Sigmoid colon (tissue), 7 donors: ENCODE data around the gene LEFTY1. TPM values are rescaled to one million over a fixed set of nuclear protein-coding genes. Genes with fewer than 3 reads are reported as not detected.

Source experiments
- DNase-seq: peaks from one replicate; pipeline ENCODE4 v3.0.0-alpha.2; 2019
- H3K27ac ChIP-seq, 4 donors: fragments of 200-600 bp; sonication (generic); one replicate each; pipeline ENCODE4 v1.5.1; 2016 to 2019; ENCODE audit warnings: mild to moderate bottlenecking in 1 of 4
- H3K27me3 ChIP-seq, 3 donors: fragments of 200-600 bp; sonication (generic); one replicate each; pipeline ENCODE4 v1.5.1; 2019; ENCODE audit warnings: mild to moderate bottlenecking in 1 of 3
- H3K36me3 ChIP-seq, 4 donors: fragments of 200-600 bp; sonication (generic); one replicate each; pipeline ENCODE4 v1.5.1; 2016 to 2019
- H3K4me1 ChIP-seq, 4 donors: fragments of 200-600 bp; sonication (generic); one replicate each; pipeline ENCODE4 v1.5.1; 2017 to 2019
- H3K4me3 ChIP-seq, 4 donors: fragments of 200-600 bp; sonication (generic); one replicate each; pipeline ENCODE4 v1.5.1; 2017 to 2019; ENCODE audit warnings: mild to moderate bottlenecking in 2 of 4, moderate library complexity in 1 of 4
- H3K9me3 ChIP-seq, 4 donors: fragments of 200-600 bp in 3 of 4; sonication (generic) in 3 of 4; one replicate each; pipeline versions ENCODE4 v1.5.1 to v1.6.1; 2013 to 2019
- CTCF ChIP-seq, 4 experiments: fragments of 450-650 bp in 3 of 4; fragments of 200-600 bp in 1 of 4; IDR thresholded peaks; one replicate each; pipeline ENCODE4 v1.5.1; 2016 to 2019; ENCODE audit warnings: antibody characterized with exemption in 4 of 4, mild to moderate bottlenecking in 3 of 4, moderate library complexity in 2 of 4
- EP300 ChIP-seq, 4 donors: sonication (generic); formaldehyde crosslinking; IDR thresholded peaks; one replicate each; pipeline ENCODE4 v1.6.1; 2017; ENCODE audit warnings: antibody characterized with exemption in 4 of 4
- POLR2A ChIP-seq, 2 donors: fragments of 450-650 bp; IDR thresholded peaks; one replicate each; pipeline ENCODE4 v1.6.1; 2016; ENCODE audit warnings: antibody characterized with exemption in 2 of 2, mild to moderate bottlenecking in 2 of 2, moderate library complexity in 2 of 2
- POLR2AphosphoS5 ChIP-seq, 4 donors: sonication (generic); formaldehyde crosslinking; IDR thresholded peaks; one replicate each; pipeline ENCODE4 v1.6.1; 2017; ENCODE audit warnings: antibody characterized with exemption in 4 of 4
- WGBS, 2 donors: extraction: QIAGEN DNeasy Blood & Tissue Kit; methylation state at CpG; one replicate each; pipeline ENCODE4 v1.1.7; 2013; 5-methylcytosine and 5-hydroxymethylcytosine counted together
- intact Hi-C: fragments of 100-400 bp; cut with DNase I; formaldehyde crosslinking; loops from one replicate; pipeline ENCODE4 v1.15.1; 2023
- polyA plus RNA-seq, 3 donors: library from polyadenylated mRNA; stranded (reverse); fragments of 200-250 nt; gene quantifications; one replicate each; pipeline ENCODE4 v1.2.3, GENCODE V29; 2013
- total RNA-seq, 4 donors: library from RNA; depleted of rRNA; stranded (reverse); fragments of >200 nt; gene quantifications; one replicate each; pipeline ENCODE4 v1.1.0, GENCODE V29; 2016
- donor health status: healthy with polysubstance abuse.
- donor health status: Bipolar disorder and iron deficiency.
- donor health status: healthy.

LEFTY1 gene
- total and polyA plus RNA-seq, 7 donors = 14.4 to 120 (median 46.2) TPM; not detected in 4

GRCh38 chr1:225899044-225899925 lies 10.3 kb upstream of the LEFTY1 start:
- Histone ChIP-seq H3K4me1 (no peaks in the 10 kb centered on the region), H3K4me3 (no peak overlapping the region), H3K36me3 (no peaks in the 10 kb centered on the region), H3K27me3 (no peaks in the 10 kb centered on the region), H3K9me3 (no peaks in the 10 kb centered on the region), H3K27ac (no peak overlapping the region)
- no peak for DNase-seq
- WGBS, 2 donors = 65 to 76% methylated on average over 4 of the region's 4 CpGs
- no peak for TF ChIP-seq POLR2A (IDR thresholded peaks at IDR 0.05)
- no peak for TF ChIP-seq EP300 (IDR thresholded peaks at IDR 0.05)
- no peak for TF ChIP-seq CTCF (IDR thresholded peaks at IDR 0.05)
- no peak for TF ChIP-seq POLR2AphosphoS5 (IDR thresholded peaks at IDR 0.05)
- intact Hi-C loops = no loop called here

- intact Hi-C loops = no loop called here
Observed at GRCh38 chr1:225897595-225898514, 8.9 kb upstream of the LEFTY1 start.

GRCh38 chr1:225896937-225897549 lies 8.1 kb upstream of the LEFTY1 start:
- Histone ChIP-seq H3K36me3 (no peaks in the 10 kb centered on the region), H3K27me3 (no peaks in the 10 kb centered on the region), H3K4me3 (no peak overlapping the region), H3K27ac (no peak overlapping the region), H3K4me1 (no peaks in the 10 kb centered on the region), H3K9me3 (no peaks in the 10 kb centered on the region)
- TF ChIP-seq CTCF (IDR thresholded peaks at IDR 0.05) = no peak
- TF ChIP-seq POLR2A (IDR thresholded peaks at IDR 0.05) = no peak
- TF ChIP-seq POLR2AphosphoS5 (IDR thresholded peaks at IDR 0.05) = no peak
- TF ChIP-seq EP300 (IDR thresholded peaks at IDR 0.05) = no peak
- intact Hi-C loops = no loop called here
- DNase-seq = no peak
- WGBS, 2 donors = 9 to 22% methylated on average over 7 of the region's 7 CpGs

More at GRCh38 chr1:225897595-225898514, 8.9 kb upstream of the LEFTY1 start:
- WGBS, 2 donors = 61 to 73% methylated on average over 19 of the region's 19 CpGs
- Histone ChIP-seq H3K36me3 (no peaks in the 10 kb centered on the region), H3K27me3 (no peaks in the 10 kb centered on the region), H3K9me3 (no peaks in the 10 kb centered on the region), H3K27ac (no peak overlapping the region), H3K4me1 (no peaks in the 10 kb centered on the region), H3K4me3 (no peak overlapping the region)
- TF ChIP-seq POLR2A (IDR thresholded peaks at IDR 0.05) = no peak
- no peak for DNase-seq

GRCh38 chr1:225896494-225896893 lies 7.5 kb upstream of the LEFTY1 start:
- no peak for TF ChIP-seq EP300 (IDR thresholded peaks at IDR 0.05)
- no peak for TF ChIP-seq POLR2AphosphoS5 (IDR thresholded peaks at IDR 0.05)
- no peak for TF ChIP-seq CTCF (IDR thresholded peaks at IDR 0.05)
- TF ChIP-seq POLR2A (IDR thresholded peaks at IDR 0.05) = no peak
- H3K36me3 ChIP-seq = no peaks in the 10 kb centered on the region
- H3K9me3 ChIP-seq = no peaks in the 10 kb centered on the region
- intact Hi-C loops = no loop called here
- no peaks in the 10 kb centered on the region for H3K4me1 ChIP-seq
- no peaks in the 10 kb centered on the region for H3K27me3 ChIP-seq
- no peak for DNase-seq
- no peak overlapping the region for H3K27ac ChIP-seq
- WGBS, 2 donors = 45 to 72% methylated on average over 5 of the region's 5 CpGs
- H3K4me3 ChIP-seq = no peak overlapping the region
